ENCODE measurements around the gene HMGCR. TPM values are rescaled to one million over a fixed set of nuclear protein-coding genes. Genes with fewer than 3 reads are reported as not detected.

The HMGCR gene
- total and polyA plus RNA-seq, 9 of the 15 experiments (the other 6 are each of a cell fraction or from before 2014, with no cell fraction given) = 29.5 to 155 (median 61.5) TPM

DNA sequence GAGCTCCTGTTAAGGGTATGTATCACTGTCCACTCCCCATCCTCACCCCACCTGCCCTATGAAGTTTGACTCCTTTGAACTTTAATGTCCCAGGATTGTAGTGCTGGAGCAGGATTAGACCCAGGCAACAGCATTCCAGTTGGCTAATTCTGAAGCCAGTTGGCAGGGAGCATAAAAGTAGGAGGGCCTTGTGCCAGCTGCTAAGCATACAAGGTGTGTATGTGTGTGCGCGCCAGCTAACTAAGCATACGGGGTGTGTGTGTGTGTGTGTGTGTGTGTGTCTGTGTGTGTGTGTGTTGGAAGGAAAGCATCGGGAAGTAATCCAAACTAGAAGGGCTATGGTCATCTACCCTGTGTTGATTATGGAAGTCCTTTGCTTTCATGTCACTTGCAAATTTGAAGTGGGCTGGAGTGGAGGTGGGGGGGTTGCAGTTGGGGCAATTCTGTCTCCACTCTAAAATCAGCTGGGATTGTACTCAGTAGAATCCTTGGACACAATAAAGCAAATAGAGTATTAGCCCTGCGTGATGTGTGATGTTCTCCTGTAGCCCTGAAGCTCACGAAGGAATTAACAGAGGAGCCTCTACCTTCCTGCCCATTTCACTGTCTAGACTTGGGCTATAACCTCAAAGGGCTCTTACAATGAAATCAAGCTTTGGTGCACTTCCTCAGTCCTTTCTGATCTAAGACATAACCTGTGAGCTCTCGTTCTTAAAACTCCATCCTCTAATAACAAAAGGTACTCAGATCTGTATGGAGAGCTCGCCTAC lies 26.9 kb downstream of the HMGCR start (continued):
- TF ChIP-seq TOE1 (IDR thresholded peaks at IDR 0.05; ENCODE audit: borderline replicate concordance) = no peak
- TF ChIP-seq TOE1 (CRISPR knock-in tag; IDR thresholded peaks at IDR 0.05; ENCODE audit: borderline replicate concordance, low read depth) = no peak
- no peak for TF ChIP-seq DMBX1 (CRISPR knock-in tag; IDR thresholded peaks at IDR 0.05; ENCODE audit: borderline replicate concordance)
- TF ChIP-seq, protein P1, sequence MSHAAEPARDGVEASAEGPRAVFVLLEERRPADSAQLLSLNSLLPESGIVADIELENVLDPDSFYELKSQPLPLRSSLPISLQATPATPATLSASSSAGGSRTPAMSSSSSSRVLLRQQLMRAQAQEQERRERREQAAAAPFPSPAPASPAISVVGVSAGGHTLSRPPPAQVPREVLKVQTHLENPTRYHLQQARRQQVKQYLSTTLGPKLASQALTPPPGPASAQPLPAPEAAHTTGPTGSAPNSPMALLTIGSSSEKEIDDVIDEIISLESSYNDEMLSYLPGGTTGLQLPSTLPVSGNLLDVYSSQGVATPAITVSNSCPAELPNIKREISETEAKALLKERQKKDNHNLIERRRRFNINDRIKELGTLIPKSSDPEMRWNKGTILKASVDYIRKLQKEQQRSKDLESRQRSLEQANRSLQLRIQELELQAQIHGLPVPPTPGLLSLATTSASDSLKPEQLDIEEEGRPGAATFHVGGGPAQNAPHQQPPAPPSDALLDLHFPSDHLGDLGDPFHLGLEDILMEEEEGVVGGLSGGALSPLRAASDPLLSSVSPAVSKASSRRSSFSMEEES (CRISPR knock-in tag; IDR thresholded peaks at IDR 0.05) = no peak
- no peak for TF ChIP-seq ZNF143 (CRISPR knock-in tag; IDR thresholded peaks at IDR 0.05)
- no peak for TF ChIP-seq FOXK1 (CRISPR knock-in tag; IDR thresholded peaks at IDR 0.05; ENCODE audit: borderline replicate concordance)
- peak; percentile 28 for TF ChIP-seq NFIC (IDR thresholded peaks at IDR 0.05)
- no peak for TF ChIP-seq ASH1L (IDR thresholded peaks at IDR 0.05; ENCODE audit: borderline replicate concordance, low read depth, partially characterized antibody)
- TF ChIP-seq SNIP1 (IDR thresholded peaks at IDR 0.05; ENCODE audit: low read depth) = no peak
- TF ChIP-seq PHB2 (IDR thresholded peaks at IDR 0.05; ENCODE audit: low read depth) = no peak

Data from K562 (cell line).